Measurements from ENCODE around the gene INPP5J. TPM values are rescaled to one million over a fixed set of nuclear protein-coding genes. Genes with fewer than 3 reads are reported as not detected.

Gene INPP5J
- total RNA-seq, 1 experiment from 2014 or later, result 0.61 TPM

DNA sequence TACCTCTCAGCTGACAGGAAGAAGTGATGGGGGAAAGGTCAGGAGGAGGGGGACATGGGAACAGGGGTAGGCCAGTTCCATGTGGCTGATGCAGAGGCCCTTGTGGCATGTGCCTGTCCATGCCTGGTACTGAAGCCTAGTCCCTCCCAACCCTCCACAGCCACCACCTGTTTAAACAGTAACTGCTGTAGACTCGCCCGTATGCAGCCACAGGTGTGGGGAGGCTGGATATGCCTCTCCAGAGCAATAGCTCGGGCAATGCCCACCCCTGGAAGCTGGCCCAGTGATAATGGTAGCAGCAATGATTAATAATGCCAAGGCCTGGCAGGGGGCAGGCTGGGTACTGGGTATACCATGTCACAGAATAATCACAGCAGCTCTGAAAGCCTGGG is 39.4 kb upstream of the INPP5J start:
- peak overlapping the region; percentile 93 for H3K27ac Mint-ChIP-seq (ENCODE audit: low read depth, unreplicated experiment)
- TF ChIP-seq, protein P1, sequence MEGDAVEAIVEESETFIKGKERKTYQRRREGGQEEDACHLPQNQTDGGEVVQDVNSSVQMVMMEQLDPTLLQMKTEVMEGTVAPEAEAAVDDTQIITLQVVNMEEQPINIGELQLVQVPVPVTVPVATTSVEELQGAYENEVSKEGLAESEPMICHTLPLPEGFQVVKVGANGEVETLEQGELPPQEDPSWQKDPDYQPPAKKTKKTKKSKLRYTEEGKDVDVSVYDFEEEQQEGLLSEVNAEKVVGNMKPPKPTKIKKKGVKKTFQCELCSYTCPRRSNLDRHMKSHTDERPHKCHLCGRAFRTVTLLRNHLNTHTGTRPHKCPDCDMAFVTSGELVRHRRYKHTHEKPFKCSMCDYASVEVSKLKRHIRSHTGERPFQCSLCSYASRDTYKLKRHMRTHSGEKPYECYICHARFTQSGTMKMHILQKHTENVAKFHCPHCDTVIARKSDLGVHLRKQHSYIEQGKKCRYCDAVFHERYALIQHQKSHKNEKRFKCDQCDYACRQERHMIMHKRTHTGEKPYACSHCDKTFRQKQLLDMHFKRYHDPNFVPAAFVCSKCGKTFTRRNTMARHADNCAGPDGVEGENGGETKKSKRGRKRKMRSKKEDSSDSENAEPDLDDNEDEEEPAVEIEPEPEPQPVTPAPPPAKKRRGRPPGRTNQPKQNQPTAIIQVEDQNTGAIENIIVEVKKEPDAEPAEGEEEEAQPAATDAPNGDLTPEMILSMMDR (IDR thresholded peaks at IDR 0.05; ENCODE audit: unreplicated experiment), result no peak
- H3K9me3 Mint-ChIP-seq (ENCODE audit: unreplicated experiment), result no peaks in the 10 kb centered on the region
- H3K36me3 Mint-ChIP-seq (ENCODE audit: insufficient read depth, unreplicated experiment), result peaks cover 5% of the 10 kb centered on the region
- intact Hi-C loops (cut with micrococcal nuclease), result no loop called here
- H3K27me3 Mint-ChIP-seq (ENCODE audit: insufficient read depth, unreplicated experiment), result no peaks in the 10 kb centered on the region
- peaks cover 32% of the 10 kb centered on the region for H3K4me1 Mint-ChIP-seq (ENCODE audit: insufficient read depth, unreplicated experiment)
- DNase-seq (ENCODE audit: unreplicated experiment), result no peak
- ChIA-PET POLR2A (interaction anchor here (0.7 to 7.7 kb wide), 10 partner anchors 19 to 1381 kb away, joined by 3 to 99 read pairs (median 7); partner anchors contain the start of genes BPIFC, MORC2 and TUG1), CTCF (interaction anchor here (0.6 to 4.4 kb wide), 15 partner anchors 22 to 567 kb away, joined by 3 to 28 read pairs (median 4); partner anchors contain the start of genes MORC2 and SELENOM)
- BruUV-seq (replicated peaks), result no TSS peak
- peak overlapping the region; percentile 86 for H3K4me3 Mint-ChIP-seq (ENCODE audit: unreplicated experiment)

DNA sequence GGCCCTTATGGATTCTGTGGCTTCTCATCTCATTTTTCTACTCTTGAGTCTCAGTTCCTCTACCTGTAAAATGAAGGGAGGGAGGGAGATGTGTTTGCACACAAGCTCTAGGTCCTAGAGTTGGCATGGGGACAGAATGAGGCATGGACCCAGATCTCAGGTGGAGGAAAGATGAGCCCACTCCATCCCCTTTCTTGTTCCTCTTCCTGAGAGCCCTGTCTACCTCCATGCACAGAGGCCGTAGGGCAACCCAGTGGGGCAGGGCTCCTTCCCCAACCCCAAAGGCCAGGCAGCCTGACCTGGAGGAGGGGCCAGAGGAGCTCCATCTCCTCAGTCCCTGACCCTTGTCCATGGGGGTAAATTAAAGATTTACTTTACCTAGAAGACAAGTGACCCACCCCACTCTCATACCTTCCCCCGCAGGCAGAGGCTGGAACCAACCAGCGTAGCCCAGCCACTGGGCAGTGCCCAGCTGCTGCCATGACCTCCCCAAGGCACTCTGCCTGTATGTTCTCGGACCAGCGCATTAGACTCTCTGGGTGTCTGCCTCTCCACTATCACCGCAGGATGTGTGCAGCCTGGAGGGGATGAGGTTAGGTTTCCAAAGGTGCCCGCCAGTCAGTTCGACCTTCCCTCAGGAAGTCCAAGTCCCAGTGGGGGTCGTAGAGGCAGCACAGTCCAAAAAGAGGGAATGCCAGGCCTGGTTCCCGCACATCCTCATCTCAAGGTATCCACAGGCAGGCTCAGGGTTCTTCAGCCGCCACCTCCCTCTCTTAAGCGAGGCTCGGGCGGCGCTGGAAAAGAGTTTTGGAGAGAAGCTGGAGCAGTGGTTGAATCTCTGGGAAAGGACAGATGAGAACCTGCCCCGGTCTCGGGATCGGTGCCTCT is 38.6 kb upstream of the INPP5J start:
- TF ChIP-seq, protein P1 (IDR thresholded peaks at IDR 0.05; ENCODE audit: unreplicated experiment), result no peak
- TSS peak; percentile 73 for BruUV-seq (replicated peaks)
- Mint-ChIP-seq H3K4me3 (ENCODE audit: unreplicated experiment) (peak overlapping the region; percentile 79), H3K27ac (ENCODE audit: low read depth, unreplicated experiment) (peak overlapping the region; percentile 93), H3K27me3 (ENCODE audit: insufficient read depth, unreplicated experiment) (no peaks in the 10 kb centered on the region), H3K4me1 (ENCODE audit: insufficient read depth, unreplicated experiment) (peaks cover 28% of the 10 kb centered on the region), H3K9me3 (ENCODE audit: unreplicated experiment) (no peaks in the 10 kb centered on the region), H3K36me3 (ENCODE audit: insufficient read depth, unreplicated experiment) (peaks cover 5% of the 10 kb centered on the region)
- POLR2A ChIA-PET, result interaction anchor here (0.6 to 7.7 kb wide), 20 partner anchors 9 to 252 kb away, joined by 3 to 99 read pairs (median 4); partner anchors contain the start of genes MORC2, SELENOM and TUG1
- intact Hi-C loops (cut with micrococcal nuclease), result loop anchor here (1.0 to 2.0 kb wide), 2 partner anchors 115 to 321 kb away; partner anchors contain the start of gene TUG1
- DNase-seq (ENCODE audit: unreplicated experiment), result no peak
- CTCF ChIA-PET, result interaction anchor here (0.6 to 4.4 kb wide), 27 partner anchors 12 to 566 kb away, joined by 3 to 28 read pairs (median 4); partner anchors contain the start of genes MORC2 and SELENOM

GRCh38 chr22:31084811-31085492 is 37.8 kb upstream of the INPP5J start:
- TF ChIP-seq, protein P1 (IDR thresholded peaks at IDR 0.05; ENCODE audit: unreplicated experiment), result peak; percentile 84
- intact Hi-C loops (cut with micrococcal nuclease), result loop anchor here (1.0 to 2.0 kb wide), 3 partner anchors 116 to 322 kb away; partner anchors contain the start of gene TUG1
- Mint-ChIP-seq H3K36me3 (ENCODE audit: insufficient read depth, unreplicated experiment) (peaks cover 5% of the 10 kb centered on the region), H3K9me3 (ENCODE audit: unreplicated experiment) (no peaks in the 10 kb centered on the region), H3K4me3 (ENCODE audit: unreplicated experiment) (peak overlapping the region; percentile 79), H3K27ac (ENCODE audit: low read depth, unreplicated experiment) (peak overlapping the region; percentile 93), H3K27me3 (ENCODE audit: insufficient read depth, unreplicated experiment) (no peaks in the 10 kb centered on the region), H3K4me1 (ENCODE audit: insufficient read depth, unreplicated experiment) (peaks cover 28% of the 10 kb centered on the region)
- BruUV-seq (replicated peaks), result no TSS peak
- peak; percentile 71 for DNase-seq (ENCODE audit: unreplicated experiment)
- ChIA-PET CTCF (interaction anchor here (0.6 to 4.4 kb wide), 25 partner anchors 11 to 405 kb away, joined by 3 to 28 read pairs (median 4); partner anchors contain the start of gene MORC2), POLR2A (interaction anchor here (0.6 to 7.7 kb wide), 17 partner anchors 9 to 229 kb away, joined by 3 to 99 read pairs (median 4); partner anchors contain the start of genes MORC2, SELENOM and TUG1)
